Peyer's patch (tissue), 4 donors: Measurements from ENCODE around the gene PLEKHA1.
A peak's percentile ranks its signal among the peaks of the same experiment; 100 is the strongest.

Experiments used
- CTCF ChIP-seq, 6 experiments: fragments of 450-650 bp in 4 of 6; fragments of 200-600 bp in 2 of 6; sonication (generic) in 1 of 6; IDR thresholded peaks; one replicate each; pipeline ENCODE4 v1.5.1; 2017 to 2019; ENCODE audit warnings: antibody characterized with exemption in 6 of 6, mild to moderate bottlenecking in 3 of 6, moderate library complexity in 1 of 6
- POLR2A ChIP-seq, 2 donors: fragments of 450-650 bp; IDR thresholded peaks; one replicate each; pipeline ENCODE4 v1.5.1; 2017; ENCODE audit warnings: antibody characterized with exemption in 2 of 2, mild to moderate bottlenecking in 2 of 2, moderate library complexity in 2 of 2

GRCh38 chr10:122435212-122435827 lies 60.8 kb downstream of the PLEKHA1 start:
- peak; percentile 41 to 84 (median 72) for TF ChIP-seq CTCF (IDR thresholded peaks at IDR 0.05)
- TF ChIP-seq POLR2A (IDR thresholded peaks at IDR 0.05), result no peak
